BJ (cell line): ENCODE data around the gene ARHGEF10L. TPM values are rescaled to one million over a fixed set of nuclear protein-coding genes. Genes with fewer than 3 reads are reported as not detected.

Source experiments
- CTCF ChIA-PET: fragments of 350-600 bp; formaldehyde crosslinking; extraction: SDS; loops from one replicate; lab custom pipeline; 2021; ENCODE audit warnings: antibody characterized with exemption, inconsistent platforms; lab: Yijun Ruan, JAX
- POLR2A ChIA-PET: fragments of 300-600 bp; sonication (Branson Sonifier 250); formaldehyde crosslinking; extraction: SDS; loops from one replicate; lab custom pipeline; 2021; ENCODE audit warnings: antibody characterized with exemption; lab: Charles Lee
- DNase-seq: peaks from one replicate; pipeline ENCODE4 v3.0.0-alpha.2; 2011; ENCODE audit warnings: low read depth
- H3K27me3 ChIP-seq: 2 replicates; pipeline ENCODE4 v1.6.0; 2011; ENCODE audit warnings: low read length; ENCODE audit not compliant: control insufficient read depth, insufficient read depth
- H3K36me3 ChIP-seq: 2 replicates; pipeline ENCODE4 v1.5.1; 2011; ENCODE audit warnings: low read length; ENCODE audit not compliant: control insufficient read depth, insufficient read depth
- H3K4me3 ChIP-seq: 2 replicates; pipeline ENCODE4 v1.5.1; 2011; ENCODE audit warnings: low read depth, mild to moderate bottlenecking, control low read depth, low read length
- CTCF ChIP-seq: IDR thresholded peaks from 2 replicates; pipeline ENCODE4 v1.5.1; 2011; ENCODE audit warnings: low read depth, mild to moderate bottlenecking, control low read depth, inconsistent platforms, low read length, moderate library complexity; ENCODE audit not compliant: insufficient read depth
- polyA plus RNA-seq: library from polyadenylated mRNA; depleted of rRNA; stranded (reverse); fragments of >200 nt; gene quantifications from 2 replicates; pipeline ENCODE4 v1.2.3, GENCODE V29; 2011

ARHGEF10L gene
- polyA plus RNA-seq, 1 experiment = 12.5 TPM

- Histone ChIP-seq H3K36me3 (no peaks in the 10 kb centered on the region), H3K27me3 (no peaks in the 10 kb centered on the region; the same call in 1 of the 2 replicates), H3K4me3 (no peak overlapping the region)
- ChIA-PET CTCF (interaction anchor here (0.8 kb wide), 1 partner anchor 20 kb away, joined by 3 read pairs; no protein-coding TSS in a partner anchor), POLR2A (no interaction called here)
- TF ChIP-seq CTCF = no peak
- DNase-seq = no peak
Observed at GRCh38 chr1:17527036-17527914, 12.2 kb upstream of the ARHGEF10L start.

- POLR2A ChIA-PET = no interaction called here
- CTCF ChIA-PET = interaction anchor here (0.6 to 1.4 kb wide), 2 partner anchors 24 to 77 kb away, joined by 3 to 4 read pairs; no protein-coding TSS in a partner anchor
- no peaks in the 10 kb centered on the region for H3K36me3 ChIP-seq
Observed at GRCh38 chr1:17529381-17529780, 10.1 kb upstream of the ARHGEF10L start.

GRCh38 chr1:17531343-17531681 lies 8.2 kb upstream of the ARHGEF10L start:
- H3K27me3 ChIP-seq = no peaks in the 10 kb centered on the region; the same call in 1 of the 2 replicates
- no peak overlapping the region for H3K4me3 ChIP-seq
- no peaks in the 10 kb centered on the region for H3K36me3 ChIP-seq
- no peak for DNase-seq
- ChIA-PET POLR2A (no interaction called here), CTCF (interaction anchor here (1.1 to 3.2 kb wide), 7 partner anchors 24 to 90 kb away, joined by 3 to 11 read pairs (median 5); no protein-coding TSS in a partner anchor)
- TF ChIP-seq CTCF = no peak

More at GRCh38 chr1:17529381-17529780, 10.1 kb upstream of the ARHGEF10L start:
- H3K4me3 ChIP-seq = no peak overlapping the region
- H3K27me3 ChIP-seq = no peaks in the 10 kb centered on the region; the same call in 1 of the 2 replicates
- no peak for TF ChIP-seq CTCF
- no peak for DNase-seq

GRCh38 chr1:17531682-17532487 lies 7.6 kb upstream of the ARHGEF10L start:
- Histone ChIP-seq H3K27me3 (no peaks in the 10 kb centered on the region; the same call in 1 of the 2 replicates), H3K4me3 (no peak overlapping the region), H3K36me3 (no peaks in the 10 kb centered on the region)
- CTCF ChIA-PET = interaction anchor here (1.1 to 3.2 kb wide), 7 partner anchors 24 to 90 kb away, joined by 3 to 11 read pairs (median 5); no protein-coding TSS in a partner anchor
- no peak for DNase-seq
- POLR2A ChIA-PET = no interaction called here
- TF ChIP-seq CTCF = no peak

- Histone ChIP-seq H3K4me3 (no peak overlapping the region), H3K36me3 (no peaks in the 10 kb centered on the region), H3K27me3 (no peaks in the 10 kb centered on the region; the same call in 1 of the 2 replicates)
- ChIA-PET CTCF (interaction anchor here (3.2 kb wide), 1 partner anchor 31 kb away, joined by 11 read pairs; no protein-coding TSS in a partner anchor), POLR2A (no interaction called here)
- no peak for TF ChIP-seq CTCF
- no peak for DNase-seq
Observed at GRCh38 chr1:17533201-17533600, 6.3 kb upstream of the ARHGEF10L start.
